ENCODE results near the gene MED16. TPM values are rescaled to one million over a fixed set of nuclear protein-coding genes. Genes with fewer than 3 reads are reported as not detected.

The MED16 gene
- total RNA-seq, 4 donors from 2014 or later: 58.1 to 158 (median 78.4) TPM

GRCh38 chr19:887072-887471 lies 5.9 kb downstream of the MED16 start:
- Histone ChIP-seq H3K27ac (no peak overlapping the region), H3K27me3 (no peaks in the 10 kb centered on the region), H3K4me1 (peaks cover 0 to 9% (median 6%) of the 10 kb centered on the region in 4 donors), H3K36me3 (peaks cover 0 to 32% (median 15%) of the 10 kb centered on the region in 4 donors), H3K4me3 (no peak overlapping the region), H3K9me3 (no peaks in the 10 kb centered on the region)
- intact Hi-C loops (cut with DNase I; ENCODE audit: low total_unique reads) (no loop called here), in situ Hi-C loops (cut with MboI; ENCODE audit: low pct_ligation_motif_present in 1 of 4, low pct_unique_long_range_greater_than_20kb in 1 of 4, low sequenced_read_pairs in 3 of 4) (no loop called here)
- 82 to 91% methylated on average over 11 to 16 of the region's 16 CpGs for WGBS, 2 donors (ENCODE audit: low coverage in 1 of 2)
- TF ChIP-seq POLR2AphosphoS5 (IDR thresholded peaks at IDR 0.05) (no peak), EP300 (IDR thresholded peaks at IDR 0.05; ENCODE audit: low read depth) (no peak), POLR2A (IDR thresholded peaks at IDR 0.05) (no peak)
- TF ChIP-seq, protein P1, sequence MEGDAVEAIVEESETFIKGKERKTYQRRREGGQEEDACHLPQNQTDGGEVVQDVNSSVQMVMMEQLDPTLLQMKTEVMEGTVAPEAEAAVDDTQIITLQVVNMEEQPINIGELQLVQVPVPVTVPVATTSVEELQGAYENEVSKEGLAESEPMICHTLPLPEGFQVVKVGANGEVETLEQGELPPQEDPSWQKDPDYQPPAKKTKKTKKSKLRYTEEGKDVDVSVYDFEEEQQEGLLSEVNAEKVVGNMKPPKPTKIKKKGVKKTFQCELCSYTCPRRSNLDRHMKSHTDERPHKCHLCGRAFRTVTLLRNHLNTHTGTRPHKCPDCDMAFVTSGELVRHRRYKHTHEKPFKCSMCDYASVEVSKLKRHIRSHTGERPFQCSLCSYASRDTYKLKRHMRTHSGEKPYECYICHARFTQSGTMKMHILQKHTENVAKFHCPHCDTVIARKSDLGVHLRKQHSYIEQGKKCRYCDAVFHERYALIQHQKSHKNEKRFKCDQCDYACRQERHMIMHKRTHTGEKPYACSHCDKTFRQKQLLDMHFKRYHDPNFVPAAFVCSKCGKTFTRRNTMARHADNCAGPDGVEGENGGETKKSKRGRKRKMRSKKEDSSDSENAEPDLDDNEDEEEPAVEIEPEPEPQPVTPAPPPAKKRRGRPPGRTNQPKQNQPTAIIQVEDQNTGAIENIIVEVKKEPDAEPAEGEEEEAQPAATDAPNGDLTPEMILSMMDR (IDR thresholded peaks at IDR 0.05): no peak
- no peak for DNase-seq

DNA sequence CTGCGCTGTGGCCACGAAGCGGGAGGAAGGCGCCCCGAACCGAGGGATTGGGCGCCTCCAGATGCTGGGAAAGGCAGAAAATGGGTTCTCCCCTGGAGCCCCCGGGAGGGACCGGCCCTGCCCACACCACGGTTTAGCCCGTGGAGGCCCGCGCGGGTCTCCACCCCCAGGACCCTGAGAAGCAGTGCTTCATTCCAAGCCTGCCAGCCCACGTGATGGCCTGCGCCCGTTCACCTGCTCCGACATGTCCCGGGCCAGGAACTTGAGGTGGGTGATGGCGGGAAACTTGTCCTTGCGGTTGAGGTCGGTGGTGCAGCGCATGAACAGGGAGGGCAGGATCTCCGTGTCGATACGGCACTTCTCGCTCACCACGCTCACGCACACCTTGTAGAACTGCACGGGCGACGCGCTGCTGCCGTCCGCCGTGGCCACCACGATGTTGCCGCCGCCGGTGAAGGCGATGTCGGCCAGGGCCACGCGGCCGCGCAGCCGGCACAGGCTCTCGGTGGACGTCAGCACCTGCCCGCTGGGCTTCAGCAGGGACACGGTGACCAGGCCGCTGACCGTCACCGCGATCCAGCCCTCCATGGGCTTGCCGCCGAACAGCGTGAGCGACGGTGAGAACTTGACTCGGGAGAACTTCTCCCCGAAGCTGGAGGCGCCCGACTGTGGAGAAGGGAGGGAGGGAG lies 7.3 kb downstream of the MED16 start:
- H3K36me3 ChIP-seq: peaks cover 0 to 43% (median 19%) of the 10 kb centered on the region in 4 donors
- no peaks in the 10 kb centered on the region for H3K4me1 ChIP-seq
- in situ Hi-C loops (cut with MboI; ENCODE audit: low pct_ligation_motif_present in 1 of 4, low pct_unique_long_range_greater_than_20kb in 1 of 4, low sequenced_read_pairs in 3 of 4) (no loop called here), intact Hi-C loops (cut with DNase I; ENCODE audit: low total_unique reads) (no loop called here)
- no peaks in the 10 kb centered on the region for H3K9me3 ChIP-seq
- DNase-seq: no peak
- WGBS, 2 donors (ENCODE audit: low coverage in 1 of 2): 97 to 100% methylated on average over 5 to 62 of the region's 64 CpGs
- no peaks in the 10 kb centered on the region for H3K27me3 ChIP-seq
- no peak overlapping the region for H3K27ac ChIP-seq
- no peak overlapping the region for H3K4me3 ChIP-seq
- no peak for TF ChIP-seq EP300 (IDR thresholded peaks at IDR 0.05; ENCODE audit: low read depth)
- no peak for TF ChIP-seq POLR2AphosphoS5 (IDR thresholded peaks at IDR 0.05)
- TF ChIP-seq, protein P1 (IDR thresholded peaks at IDR 0.05): no peak
- TF ChIP-seq POLR2A (IDR thresholded peaks at IDR 0.05): no peak

DNA sequence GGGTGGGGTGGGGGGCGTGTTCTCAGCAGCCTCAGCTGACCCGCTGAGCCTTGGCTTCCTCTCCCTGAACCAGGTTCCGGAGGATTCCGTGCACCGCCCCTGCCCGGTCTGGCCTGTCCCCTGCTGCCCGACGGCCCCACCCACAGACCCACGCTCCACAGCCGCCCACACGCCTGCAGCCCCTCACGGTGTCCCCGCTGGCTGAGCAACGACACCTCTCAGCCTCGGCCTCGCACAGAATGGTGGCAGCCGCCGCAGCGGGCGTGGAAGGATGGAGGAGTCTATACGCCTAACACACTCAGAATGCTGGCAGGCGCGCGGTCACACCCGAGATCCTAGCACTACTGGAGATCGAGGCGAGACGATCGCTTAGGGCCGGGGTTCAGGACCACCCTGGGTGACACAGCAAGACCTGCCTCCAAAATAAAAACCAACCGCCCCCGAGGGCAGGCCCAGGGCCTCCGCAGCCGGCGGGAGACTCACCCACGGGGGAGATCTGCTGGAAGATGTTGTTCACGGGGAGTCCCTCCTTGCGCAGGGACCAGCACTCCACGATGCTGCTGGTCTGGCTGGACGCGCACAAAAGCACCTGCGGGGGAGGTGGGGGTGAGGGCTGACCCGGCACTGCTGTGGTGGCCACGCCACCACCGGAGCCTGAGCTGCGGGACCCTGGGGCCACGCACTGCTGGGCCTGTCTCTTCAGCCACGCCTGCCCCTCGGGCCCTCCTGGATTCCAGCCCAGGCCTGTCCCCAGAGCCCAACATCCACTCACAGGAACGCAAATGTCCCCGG lies 8.4 kb downstream of the MED16 start:
- Histone ChIP-seq H3K27me3 (no peaks in the 10 kb centered on the region), H3K4me1 (no peaks in the 10 kb centered on the region), H3K4me3 (no peak overlapping the region), H3K27ac (no peak overlapping the region), H3K9me3 (no peaks in the 10 kb centered on the region), H3K36me3 (peaks cover 0 to 50% (median 18%) of the 10 kb centered on the region in 4 donors)
- 95% methylated on average over 48 of the region's 51 CpGs; no CpG with 5 or more reads in 1 of the 2 donors for WGBS, 2 donors (ENCODE audit: low coverage in 1 of 2)
- TF ChIP-seq POLR2A (IDR thresholded peaks at IDR 0.05): no peak
- no peak for TF ChIP-seq POLR2AphosphoS5 (IDR thresholded peaks at IDR 0.05)
- intact Hi-C loops (cut with DNase I; ENCODE audit: low total_unique reads) (no loop called here), in situ Hi-C loops (cut with MboI; ENCODE audit: low pct_ligation_motif_present in 1 of 4, low pct_unique_long_range_greater_than_20kb in 1 of 4, low sequenced_read_pairs in 3 of 4) (no loop called here)
- DNase-seq: no peak

- WGBS, 2 donors (ENCODE audit: low coverage in 1 of 2): 93% methylated on average over 17 of the region's 22 CpGs; no CpG with 5 or more reads in 1 of the 2 donors
- in situ Hi-C loops (cut with MboI; ENCODE audit: low pct_ligation_motif_present in 1 of 4, low pct_unique_long_range_greater_than_20kb in 1 of 4, low sequenced_read_pairs in 3 of 4): no loop called here
- Histone ChIP-seq H3K27ac (no peak overlapping the region), H3K27me3 (no peaks in the 10 kb centered on the region), H3K4me1 (no peaks in the 10 kb centered on the region), H3K9me3 (no peaks in the 10 kb centered on the region), H3K36me3 (peaks cover 0 to 45% (median 18%) of the 10 kb centered on the region in 4 donors), H3K4me3 (no peak overlapping the region)
- intact Hi-C loops (cut with DNase I; ENCODE audit: low total_unique reads): no loop called here
- no peak for DNase-seq
- no peak for TF ChIP-seq POLR2A (IDR thresholded peaks at IDR 0.05)
- TF ChIP-seq POLR2AphosphoS5 (IDR thresholded peaks at IDR 0.05): no peak
- TF ChIP-seq EP300 (IDR thresholded peaks at IDR 0.05; ENCODE audit: low read depth): no peak
- TF ChIP-seq, protein P1 (IDR thresholded peaks at IDR 0.05): no peak
These were observed 9.3 kb downstream of the MED16 start for GRCh38 chr19:883661-884211.

Data from transverse colon (tissue), 4 donors.